ENCODE data around the gene P2RX2. TPM values are rescaled to one million over a fixed set of nuclear protein-coding genes. Genes with fewer than 3 reads are reported as not detected.

The P2RX2 gene
- total RNA-seq, 2 donors from 2014 or later, result not detected

- DNase-seq (ENCODE audit: low spot score) (no peak), ATAC-seq (ENCODE audit: insufficient number of reproducible peaks, low FRiP score, low read depth) (no peak)
- Histone ChIP-seq H3K9me3 (no peaks in the 10 kb centered on the region), H3K4me1 (ENCODE audit: control insufficient read depth in 1 of 2, low read depth in 2 of 2) (no peaks in the 10 kb centered on the region), H3K27me3 (replicated peaks; ENCODE audit: insufficient read depth) (no peaks in the 10 kb centered on the region), H3K27ac (no peak overlapping the region), H3K4me3 (no peak overlapping the region), H3K36me3 (peaks cover 36% of the 10 kb centered on the region)
- TF ChIP-seq CTCF (IDR thresholded peaks at IDR 0.05), result no peak
These were observed 23.5 kb downstream of the P2RX2 start for GRCh38 chr12:132641811-132642650.

- no peak for ATAC-seq (ENCODE audit: insufficient number of reproducible peaks, low FRiP score, low read depth)
- peaks cover 29% of the 10 kb centered on the region for H3K36me3 ChIP-seq
These were observed 24.6 kb downstream of the P2RX2 start for GRCh38 chr12:132642846-132643835.

GRCh38 chr12:132646850-132647249, 28.3 kb downstream of the P2RX2 start:
- Histone ChIP-seq H3K9me3 (no peaks in the 10 kb centered on the region), H3K4me1 (ENCODE audit: control insufficient read depth in 1 of 2, low read depth in 2 of 2) (no peaks in the 10 kb centered on the region), H3K36me3 (peaks cover 22% of the 10 kb centered on the region), H3K27ac (no peak overlapping the region), H3K27me3 (replicated peaks; ENCODE audit: insufficient read depth) (no peaks in the 10 kb centered on the region), H3K4me3 (no peak overlapping the region)
- ATAC-seq (ENCODE audit: insufficient number of reproducible peaks, low FRiP score, low read depth), result no peak
- DNase-seq (ENCODE audit: low spot score), result no peak
- TF ChIP-seq CTCF (IDR thresholded peaks at IDR 0.05), result no peak

More at GRCh38 chr12:132642846-132643835, 24.6 kb downstream of the P2RX2 start:
- no peak for TF ChIP-seq CTCF (IDR thresholded peaks at IDR 0.05)
- H3K4me3 ChIP-seq, result no peak overlapping the region
- no peaks in the 10 kb centered on the region for H3K27me3 ChIP-seq (replicated peaks; ENCODE audit: insufficient read depth)
- no peaks in the 10 kb centered on the region for H3K9me3 ChIP-seq
- H3K27ac ChIP-seq, result no peak overlapping the region
- no peak for DNase-seq (ENCODE audit: low spot score)
- H3K4me1 ChIP-seq (ENCODE audit: control insufficient read depth in 1 of 2, low read depth in 2 of 2), result no peaks in the 10 kb centered on the region

GRCh38 chr12:132647858-132648257, 29.3 kb downstream of the P2RX2 start:
- H3K4me3 ChIP-seq, result no peak overlapping the region
- H3K36me3 ChIP-seq, result peaks cover 20% of the 10 kb centered on the region
- no peak for ATAC-seq (ENCODE audit: insufficient number of reproducible peaks, low FRiP score, low read depth)
- DNase-seq (ENCODE audit: low spot score), result no peak
- H3K27me3 ChIP-seq (replicated peaks; ENCODE audit: insufficient read depth), result no peaks in the 10 kb centered on the region
- no peak for TF ChIP-seq CTCF (IDR thresholded peaks at IDR 0.05)
- no peaks in the 10 kb centered on the region for H3K9me3 ChIP-seq
- H3K27ac ChIP-seq, result no peak overlapping the region
- no peaks in the 10 kb centered on the region for H3K4me1 ChIP-seq (ENCODE audit: control insufficient read depth in 1 of 2, low read depth in 2 of 2)
